Measurements from ENCODE around the gene CMPK1. TPM values are rescaled to one million over a fixed set of nuclear protein-coding genes. Genes with fewer than 3 reads are reported as not detected.
A peak's percentile ranks its signal among the peaks of the same experiment; 100 is the strongest.
"Not testable (repeated sequence)": the region's sequence is repeated elsewhere in the genome, so short reads cannot be mapped to it uniquely, and the experiment has no call there.

CMPK1 gene
- total and polyA plus RNA-seq, 4 donors: 65.5 to 96.2 (median 79.6) TPM

DNA sequence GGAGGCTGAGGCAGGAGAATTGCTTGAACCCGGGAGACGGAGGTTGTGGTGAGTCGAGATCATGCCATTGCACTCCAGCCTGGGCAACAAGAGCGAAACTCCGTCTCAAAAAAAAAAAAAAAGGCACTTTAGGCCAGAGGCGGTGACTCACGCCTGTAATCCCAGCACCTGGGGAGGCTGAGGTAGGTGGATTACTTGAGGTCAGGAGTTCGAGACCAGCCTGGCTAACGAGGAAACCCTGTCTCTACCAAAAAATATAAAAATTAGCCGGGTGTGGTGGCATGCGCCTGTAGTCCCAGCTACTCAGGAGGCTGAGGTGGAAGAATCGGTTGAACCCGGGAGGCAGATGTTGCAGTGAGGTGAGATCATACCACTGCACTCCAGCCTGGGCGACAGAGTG, 13.6 kb upstream of the CMPK1 start:
- DNase-seq (ENCODE audit: low read depth in 4 of 6, low spot score in 6 of 6); H3K27ac ChIP-seq (ENCODE audit: low read depth, low read length); H3K9me3 ChIP-seq (ENCODE audit: control insufficient read depth, insufficient read depth, low read length); H3K27me3 ChIP-seq (ENCODE audit: control insufficient read depth, insufficient read depth, low read length); H3K4me3 ChIP-seq (ENCODE audit: low read depth, low read length); H3K36me3 ChIP-seq (ENCODE audit: control insufficient read depth, insufficient read depth, low read length); H3K4me1 ChIP-seq (ENCODE audit: control insufficient read depth, insufficient read depth, low read length): not testable (repeated sequence)
- 95% methylated on average over 5 of the region's 14 CpGs for WGBS (ENCODE audit: insufficient coverage)

DNA sequence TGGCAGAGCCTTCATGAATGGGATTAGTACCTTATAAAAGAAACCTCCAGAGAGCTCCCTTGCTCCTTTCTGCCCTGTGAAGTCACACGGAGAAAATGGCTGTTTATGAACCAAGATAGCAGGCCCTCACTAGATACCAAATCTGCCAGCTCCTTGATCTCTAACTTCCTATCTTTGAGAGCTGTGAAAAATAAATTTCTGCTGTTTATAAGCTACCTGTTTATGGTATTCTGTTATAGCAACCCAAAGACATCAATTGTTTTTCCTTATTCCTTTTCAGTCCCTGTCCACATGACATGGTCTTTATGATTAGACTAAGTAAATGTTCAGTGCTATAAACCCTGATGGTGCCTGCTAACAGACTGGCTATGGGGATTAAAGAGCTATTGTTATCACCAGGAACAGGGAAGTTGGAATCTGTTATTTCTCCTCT, 10.0 kb upstream of the CMPK1 start:
- H3K4me1 ChIP-seq (ENCODE audit: control insufficient read depth, insufficient read depth, low read length): no peaks in the 10 kb centered on the region
- no peaks in the 10 kb centered on the region for H3K36me3 ChIP-seq (ENCODE audit: control insufficient read depth, insufficient read depth, low read length)
- no peak for DNase-seq (ENCODE audit: low read depth in 4 of 6, low spot score in 6 of 6)
- H3K9me3 ChIP-seq (ENCODE audit: control insufficient read depth, insufficient read depth, low read length): no peaks in the 10 kb centered on the region
- H3K27ac ChIP-seq (ENCODE audit: low read depth, low read length): no peak overlapping the region
- no peak overlapping the region for H3K4me3 ChIP-seq (ENCODE audit: low read depth, low read length)
- 43% methylated on average over 1 of the region's 1 CpG for WGBS (ENCODE audit: insufficient coverage)
- H3K27me3 ChIP-seq (ENCODE audit: control insufficient read depth, insufficient read depth, low read length): no peaks in the 10 kb centered on the region

DNA sequence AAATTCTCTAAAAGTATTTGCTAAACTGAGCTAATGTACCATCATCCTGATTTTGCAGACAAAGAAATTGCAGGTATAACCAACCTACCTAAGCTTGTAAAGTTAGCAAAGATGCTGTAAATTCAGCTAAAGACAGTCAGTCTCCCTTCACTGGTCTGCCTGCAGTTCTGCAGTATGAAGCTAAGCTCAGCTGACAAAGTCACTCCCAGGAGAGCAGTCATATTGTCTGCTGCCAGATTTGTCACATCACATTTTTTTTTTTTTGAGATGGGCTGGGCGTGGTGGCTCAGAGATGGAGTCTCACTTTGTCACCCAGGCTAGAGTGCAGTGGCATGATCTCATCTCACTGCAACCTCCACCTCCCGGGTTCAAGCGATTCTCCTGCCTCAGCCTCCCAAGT, 8.9 kb upstream of the CMPK1 start:
- Histone ChIP-seq H3K27me3 (ENCODE audit: control insufficient read depth, insufficient read depth, low read length) (no peaks in the 10 kb centered on the region), H3K9me3 (ENCODE audit: control insufficient read depth, insufficient read depth, low read length) (no peaks in the 10 kb centered on the region), H3K4me1 (ENCODE audit: control insufficient read depth, insufficient read depth, low read length) (no peaks in the 10 kb centered on the region), H3K4me3 (ENCODE audit: low read depth, low read length) (no peak overlapping the region), H3K36me3 (ENCODE audit: control insufficient read depth, insufficient read depth, low read length) (no peaks in the 10 kb centered on the region), H3K27ac (ENCODE audit: low read depth, low read length) (no peak overlapping the region)
- WGBS (ENCODE audit: insufficient coverage): 71% methylated on average over 1 of the region's 3 CpGs
- DNase-seq (ENCODE audit: low read depth in 4 of 6, low spot score in 6 of 6): no peak

DNA sequence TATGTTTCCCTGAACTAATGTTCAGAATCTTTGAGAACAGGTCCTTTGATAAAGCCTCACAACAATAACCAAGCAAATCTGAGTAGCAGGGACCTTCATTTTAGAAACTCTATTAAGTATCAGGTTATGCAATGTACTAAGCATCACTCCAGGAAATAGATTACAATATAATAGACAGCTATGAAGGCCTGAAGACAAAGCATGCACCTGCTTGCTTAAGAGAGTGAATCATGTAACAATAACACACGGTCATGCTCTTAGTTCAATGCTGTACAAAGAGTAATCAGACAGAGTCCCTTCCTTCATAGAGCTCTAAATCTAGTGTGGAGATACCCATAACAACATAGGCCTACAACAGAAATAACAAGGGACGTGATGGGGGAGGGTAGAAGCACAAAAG, 8.1 kb upstream of the CMPK1 start:
- WGBS (ENCODE audit: insufficient coverage): no CpG with 5 or more reads among the region's 2 CpGs
- Histone ChIP-seq H3K27me3 (ENCODE audit: control insufficient read depth, insufficient read depth, low read length) (no peaks in the 10 kb centered on the region), H3K36me3 (ENCODE audit: control insufficient read depth, insufficient read depth, low read length) (no peaks in the 10 kb centered on the region), H3K4me1 (ENCODE audit: control insufficient read depth, insufficient read depth, low read length) (no peaks in the 10 kb centered on the region), H3K27ac (ENCODE audit: low read depth, low read length) (no peak overlapping the region), H3K9me3 (ENCODE audit: control insufficient read depth, insufficient read depth, low read length) (no peaks in the 10 kb centered on the region), H3K4me3 (ENCODE audit: low read depth, low read length) (no peak overlapping the region)
- DNase-seq (ENCODE audit: low read depth in 4 of 6, low spot score in 6 of 6): no peak

DNA sequence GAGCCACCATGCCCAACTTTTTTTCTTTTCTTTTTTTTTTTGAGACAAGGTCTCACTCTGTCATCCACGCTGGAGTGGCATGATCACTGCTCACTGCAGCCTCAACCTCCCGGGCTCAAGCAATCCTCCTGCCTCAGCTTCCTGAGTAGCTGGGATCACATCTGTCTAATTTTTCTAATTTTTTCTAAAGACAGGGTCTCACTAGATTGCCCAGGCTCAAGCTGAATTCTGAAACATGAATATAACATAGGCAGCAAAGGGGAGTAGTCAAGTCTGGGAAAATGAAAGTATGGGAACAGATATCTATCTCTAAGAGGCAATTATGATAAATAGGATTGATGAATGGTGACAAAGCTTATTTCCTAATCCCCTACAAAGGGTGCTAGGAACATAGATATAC, 7.3 kb upstream of the CMPK1 start:
- no peaks in the 10 kb centered on the region for H3K36me3 ChIP-seq (ENCODE audit: control insufficient read depth, insufficient read depth, low read length)
- 69% methylated on average over 2 of the region's 2 CpGs for WGBS (ENCODE audit: insufficient coverage)
- no peak for DNase-seq (ENCODE audit: low read depth in 4 of 6, low spot score in 6 of 6)
- no peak overlapping the region for H3K4me3 ChIP-seq (ENCODE audit: low read depth, low read length)
- H3K9me3 ChIP-seq (ENCODE audit: control insufficient read depth, insufficient read depth, low read length): no peaks in the 10 kb centered on the region
- H3K4me1 ChIP-seq (ENCODE audit: control insufficient read depth, insufficient read depth, low read length): no peaks in the 10 kb centered on the region
- no peak overlapping the region for H3K27ac ChIP-seq (ENCODE audit: low read depth, low read length)
- H3K27me3 ChIP-seq (ENCODE audit: control insufficient read depth, insufficient read depth, low read length): no peaks in the 10 kb centered on the region

DNA sequence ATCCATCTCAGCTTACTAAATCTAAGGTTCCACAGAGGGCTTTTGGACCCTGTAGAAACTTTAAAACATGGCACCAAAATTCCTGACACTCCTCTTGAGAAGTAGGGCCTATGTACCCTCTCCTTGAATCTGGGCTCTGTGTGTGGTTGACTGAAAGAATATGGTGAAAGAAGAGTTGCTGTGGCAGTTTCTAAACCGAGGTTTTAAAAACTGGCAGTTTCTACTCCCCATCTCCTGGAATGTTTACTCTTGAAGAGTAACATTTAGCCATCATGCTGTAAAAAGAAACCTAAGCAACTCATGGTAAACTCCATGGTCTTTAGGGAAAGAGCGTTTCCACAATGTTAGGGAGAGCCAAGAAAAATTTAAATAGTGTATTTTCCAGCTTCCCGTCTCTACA, 4.6 kb upstream of the CMPK1 start:
- no CpG with 5 or more reads among the region's 3 CpGs for WGBS (ENCODE audit: insufficient coverage)
- no peaks in the 10 kb centered on the region for H3K9me3 ChIP-seq (ENCODE audit: control insufficient read depth, insufficient read depth, low read length)
- H3K4me3 ChIP-seq (ENCODE audit: low read depth, low read length): no peak overlapping the region

DNA sequence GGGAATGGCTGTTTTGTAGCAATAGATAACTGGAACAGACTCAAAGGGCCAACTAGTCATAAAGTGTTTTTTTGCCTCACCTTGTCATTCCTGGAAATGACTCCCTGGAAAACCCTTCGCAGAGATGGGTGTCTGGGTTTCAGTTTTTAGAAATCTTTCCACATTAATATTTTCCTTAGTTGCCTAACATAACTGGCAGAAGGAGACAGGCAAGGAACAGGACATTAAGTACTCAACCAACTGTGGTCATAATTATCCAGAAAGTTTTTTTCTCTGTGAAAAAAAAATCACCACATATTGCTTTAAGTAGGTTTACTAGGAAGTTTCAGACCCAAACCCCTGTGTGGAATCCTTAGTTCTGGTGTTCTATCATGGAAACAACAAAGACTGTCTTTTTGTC, 3.4 kb upstream of the CMPK1 start:
- Histone ChIP-seq H3K4me1 (ENCODE audit: control insufficient read depth, insufficient read depth, low read length) (peaks cover 14% of the 10 kb centered on the region), H3K36me3 (ENCODE audit: control insufficient read depth, insufficient read depth, low read length) (no peaks in the 10 kb centered on the region), H3K27ac (ENCODE audit: low read depth, low read length) (no peak overlapping the region), H3K9me3 (ENCODE audit: control insufficient read depth, insufficient read depth, low read length) (no peaks in the 10 kb centered on the region), H3K27me3 (ENCODE audit: control insufficient read depth, insufficient read depth, low read length) (no peaks in the 10 kb centered on the region), H3K4me3 (ENCODE audit: low read depth, low read length) (no peak overlapping the region)
- no peak for DNase-seq (ENCODE audit: low read depth in 4 of 6, low spot score in 6 of 6)
- WGBS (ENCODE audit: insufficient coverage): no CpG with 5 or more reads among the region's 1 CpG

More for the DNA sequence above, 4.6 kb upstream of the CMPK1 start:
- peaks cover 12% of the 10 kb centered on the region for H3K4me1 ChIP-seq (ENCODE audit: control insufficient read depth, insufficient read depth, low read length)
- no peak for DNase-seq (ENCODE audit: low read depth in 4 of 6, low spot score in 6 of 6)
- H3K27me3 ChIP-seq (ENCODE audit: control insufficient read depth, insufficient read depth, low read length): no peaks in the 10 kb centered on the region
- H3K36me3 ChIP-seq (ENCODE audit: control insufficient read depth, insufficient read depth, low read length): no peaks in the 10 kb centered on the region
- H3K27ac ChIP-seq (ENCODE audit: low read depth, low read length): no peak overlapping the region

DNA sequence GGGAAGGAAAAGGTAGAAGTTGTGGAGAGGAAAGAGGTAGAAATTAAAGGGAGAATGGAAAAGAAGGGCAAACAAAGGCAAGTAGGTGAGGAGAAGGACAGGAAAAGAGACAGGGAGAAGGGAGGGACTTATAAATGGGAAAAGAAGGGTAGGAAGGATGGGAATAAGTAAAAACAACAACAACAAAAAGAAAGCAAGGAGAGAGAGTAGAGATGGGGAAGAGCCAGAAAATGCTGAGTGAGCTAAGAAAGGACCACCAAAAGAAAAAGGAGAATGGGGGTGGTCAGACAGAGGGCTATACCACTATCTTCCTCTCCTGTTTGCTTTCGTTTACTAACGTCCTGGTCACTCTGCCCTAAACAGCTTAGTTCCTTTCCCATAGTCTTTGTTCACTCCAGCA, 1.7 kb upstream of the CMPK1 start:
- H3K27ac ChIP-seq (ENCODE audit: low read depth, low read length): no peak overlapping the region
- 87% methylated on average over 2 of the region's 2 CpGs for WGBS (ENCODE audit: insufficient coverage)

DNA sequence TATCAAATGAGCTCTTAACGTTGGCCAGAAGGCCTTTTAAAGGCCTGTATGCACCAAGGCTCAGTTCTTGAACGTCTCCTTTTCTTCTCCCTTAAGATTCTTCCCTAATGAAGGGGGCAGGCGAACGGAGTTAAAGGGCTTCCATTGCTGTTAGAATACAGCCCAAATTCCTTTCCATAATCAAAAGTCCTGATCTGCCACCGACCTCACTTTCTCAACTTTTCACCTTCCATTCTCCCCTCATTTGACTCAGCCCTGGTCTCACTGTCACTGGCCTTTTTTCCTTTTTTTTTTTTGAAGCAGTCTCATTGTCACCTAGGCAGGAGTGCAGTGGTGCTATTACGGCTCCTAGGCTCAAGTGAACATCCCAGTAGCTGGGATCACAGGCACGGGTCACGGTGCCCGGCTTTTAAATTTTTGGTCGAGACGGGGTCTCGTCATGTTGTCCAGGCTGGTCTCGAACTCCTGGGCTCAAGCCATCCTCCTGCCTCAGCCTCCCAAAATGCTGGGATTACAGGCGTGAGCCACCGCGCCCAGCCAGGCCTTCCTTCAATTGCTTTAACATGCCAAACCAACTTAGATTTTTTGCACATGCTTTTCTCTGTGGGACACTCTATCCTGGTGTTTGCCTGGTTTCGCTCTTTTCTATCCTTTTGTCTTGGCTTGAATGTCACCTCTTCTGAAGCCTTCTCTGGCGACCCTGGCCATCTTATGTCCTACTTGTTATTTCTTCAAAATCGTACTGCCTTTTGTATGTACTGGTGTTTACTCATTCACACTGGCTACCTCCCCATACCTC, 612 bp upstream of the CMPK1 start:
- 46% methylated on average over 17 of the region's 19 CpGs for WGBS (ENCODE audit: insufficient coverage)
- H3K27me3 ChIP-seq (ENCODE audit: control insufficient read depth, insufficient read depth, low read length): no peaks in the 10 kb centered on the region
- peak overlapping the region; percentile 96 for H3K4me3 ChIP-seq (ENCODE audit: low read depth, low read length)
- H3K9me3 ChIP-seq (ENCODE audit: control insufficient read depth, insufficient read depth, low read length): no peaks in the 10 kb centered on the region
- peak overlapping the region; percentile 93 for H3K27ac ChIP-seq (ENCODE audit: low read depth, low read length)
- H3K36me3 ChIP-seq (ENCODE audit: control insufficient read depth, insufficient read depth, low read length): no peaks in the 10 kb centered on the region
- peaks cover 20% of the 10 kb centered on the region for H3K4me1 ChIP-seq (ENCODE audit: control insufficient read depth, insufficient read depth, low read length)
- no peak for DNase-seq (ENCODE audit: low read depth in 4 of 6, low spot score in 6 of 6)

More for the DNA sequence above, 1.7 kb upstream of the CMPK1 start:
- DNase-seq (ENCODE audit: low read depth in 4 of 6, low spot score in 6 of 6): no peak
- Histone ChIP-seq H3K4me3 (ENCODE audit: low read depth, low read length) (no peak overlapping the region), H3K27me3 (ENCODE audit: control insufficient read depth, insufficient read depth, low read length) (no peaks in the 10 kb centered on the region), H3K36me3 (ENCODE audit: control insufficient read depth, insufficient read depth, low read length) (no peaks in the 10 kb centered on the region), H3K9me3 (ENCODE audit: control insufficient read depth, insufficient read depth, low read length) (no peaks in the 10 kb centered on the region), H3K4me1 (ENCODE audit: control insufficient read depth, insufficient read depth, low read length) (peaks cover 20% of the 10 kb centered on the region)
